GM12878 (cell line): ENCODE measurements around the gene BAZ2A. TPM values are rescaled to one million over a fixed set of nuclear protein-coding genes. Genes with fewer than 3 reads are reported as not detected.

ENCODE experiments used
- BRCA1 ChIP-seq: IDR thresholded peaks from 2 replicates; pipeline ENCODE4 v1.6.1; 2011; ENCODE audit warnings: low read depth, low read length, improper control_type of control experiment
- CEBPZ ChIP-seq: fragments of 150-350 bp; IDR thresholded peaks from 2 replicates; pipeline ENCODE4 v1.6.1; 2016; ENCODE audit warnings: low read depth, low read length
- DPF2 ChIP-seq: fragments of 450-650 bp; IDR thresholded peaks from 2 replicates; pipeline ENCODE4 v1.6.1; 2017; ENCODE audit warnings: mild to moderate bottlenecking
- EED ChIP-seq: sonication (generic); IDR thresholded peaks from 2 replicates; pipeline ENCODE4 v1.6.1; 2016; ENCODE audit warnings: antibody characterized with exemption, low read depth
- MXI1 ChIP-seq: fragments of 150-350 bp; IDR thresholded peaks from 2 replicates; pipeline ENCODE4 v1.6.1; 2011; ENCODE audit warnings: low read depth, mild to moderate bottlenecking, inconsistent platforms, low read length, improper control_type of control experiment
- POLR2A ChIP-seq: IDR thresholded peaks from 2 replicates; pipeline ENCODE4 v1.6.1; 2011; ENCODE audit warnings: low read depth, mild to moderate bottlenecking, low read length
- TAF1 ChIP-seq: IDR thresholded peaks from 2 replicates; pipeline ENCODE4 v1.6.1; 2011; ENCODE audit warnings: mild to moderate bottlenecking, low read depth, low read length, borderline replicate concordance
- TBL1XR1 ChIP-seq: IDR thresholded peaks from 2 replicates; pipeline ENCODE4 v1.6.1; 2012; ENCODE audit warnings: low read depth, low read length, improper control_type of control experiment
- polyA plus RNA-seq, 11 experiments: library from polyadenylated mRNA; depleted of rRNA in 4 of 11; unstranded in 6 of 11; stranded (reverse) in 5 of 11; fragments of >200 nt; fragmentation: Nextera tagmentation in 4 of 11; fragmentation: Illumina TruSeq in 1 of 11; extraction: Ambion mirVana in 4 of 11; extraction: Trizol in 1 of 11; gene quantifications; 1 replicate in 1 of 11; 2 replicates in 10 of 11; pipeline versions ENCODE4 v1.2.1 to v1.2.3, GENCODE V29; 2011 to 2016; ENCODE audit warnings: inconsistent platforms in 2 of 11, missing spikeins in 2 of 11, low read depth in 1 of 11
- total RNA-seq, 4 experiments: library from RNA; depleted of rRNA in 3 of 4; stranded (reverse); fragments of >200 nt in 3 of 4; fragmentation: Illumina TruSeq in 1 of 4; extraction: Trizol in 1 of 4; gene quantifications; 2 replicates each; pipeline versions ENCODE4 v1.2.1 to v1.2.3, GENCODE V29; 2013 to 2021

Gene BAZ2A
- total and polyA plus RNA-seq, 10 of the 15 experiments (the other 5 are each of a cell fraction or from before 2014, with no cell fraction given): 4.8 to 90.2 (median 29.9) TPM

GRCh38 chr12:56634242-56634836 lies 4.2 kb upstream of the BAZ2A start (continued):
- no peak for TF ChIP-seq DPF2
- peak; percentile 7; the same call in 1 of the 2 replicates for TF ChIP-seq EED
- no peak for TF ChIP-seq CEBPZ
- TF ChIP-seq POLR2A: no peak
- no peak for TF ChIP-seq BRCA1
- TF ChIP-seq TAF1: 0 out of 2 replicates have a peak, but pooled peaks have one; percentile 23
- TF ChIP-seq MXI1: 0 out of 2 replicates have a peak, but pooled peaks have one; percentile 45
- no peak for TF ChIP-seq TBL1XR1
